ENCODE measurements around the gene SLC16A10. TPM values are rescaled to one million over a fixed set of nuclear protein-coding genes. Genes with fewer than 3 reads are reported as not detected.

SLC16A10 gene
- total and polyA plus RNA-seq, 2 of the 13 experiments (the other 11 are each of a cell fraction or from before 2014, with no cell fraction given), result 8.2 to 20.1 TPM

DNA sequence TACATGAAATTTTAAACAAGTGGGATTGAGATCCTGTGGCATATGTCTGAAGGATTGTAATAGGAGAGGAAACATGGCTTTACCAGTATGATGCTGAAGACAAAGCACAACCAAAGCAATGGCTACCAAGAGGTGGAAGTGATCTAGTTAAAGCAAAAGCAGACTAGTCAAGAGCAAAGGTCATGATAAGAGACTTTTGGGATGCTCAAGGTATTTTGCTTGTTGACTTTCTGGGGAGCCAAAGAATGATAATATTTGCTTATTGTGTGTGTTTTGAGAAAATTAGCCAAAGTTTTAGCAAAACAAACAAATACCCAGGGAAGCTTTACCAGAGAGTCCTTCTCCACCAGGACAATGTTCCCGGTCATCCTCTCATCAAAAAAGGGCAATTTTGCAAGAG is 20.3 kb downstream of the SLC16A10 start (continued):
- TF ChIP-seq SP140L (CRISPR knock-in tag; IDR thresholded peaks at IDR 0.05; ENCODE audit: borderline replicate concordance) (no peak), YY1 (IDR thresholded peaks at IDR 0.05; ENCODE audit: insufficient read depth, insufficient replicate concordance, low read depth, low read length) (peak; percentile 24), ZFP90 (CRISPR knock-in tag; IDR thresholded peaks at IDR 0.05; ENCODE audit: borderline replicate concordance) (no peak), ADNP (CRISPR knock-in tag; IDR thresholded peaks at IDR 0.05) (no peak), PAWR (CRISPR knock-in tag; IDR thresholded peaks at IDR 0.05; ENCODE audit: borderline replicate concordance) (no peak), CBFB (CRISPR knock-in tag; IDR thresholded peaks at IDR 0.05) (0 out of 2 replicates have a peak, but pooled peaks have one; percentile 33), FOXM1 (CRISPR knock-in tag; IDR thresholded peaks at IDR 0.05) (no peak), GLI4 (CRISPR knock-in tag; IDR thresholded peaks at IDR 0.05; ENCODE audit: borderline replicate concordance) (no peak), RXRB (CRISPR knock-in tag; IDR thresholded peaks at IDR 0.05; ENCODE audit: borderline replicate concordance) (0 out of 2 replicates have a peak, but pooled peaks have one; percentile 24), HOXA5 (CRISPR knock-in tag; IDR thresholded peaks at IDR 0.05) (no peak), HMG20B (CRISPR knock-in tag; conservative IDR thresholded peaks at IDR 0.05) (0 out of 2 replicates have a peak, but pooled peaks have one; percentile 48), NR2F1 (CRISPR knock-in tag; IDR thresholded peaks at IDR 0.05) (peak in 1 of 2 experiments; percentile 53; a peak in 1 of 4 replicates)
- TF ChIP-seq, protein P1, sequence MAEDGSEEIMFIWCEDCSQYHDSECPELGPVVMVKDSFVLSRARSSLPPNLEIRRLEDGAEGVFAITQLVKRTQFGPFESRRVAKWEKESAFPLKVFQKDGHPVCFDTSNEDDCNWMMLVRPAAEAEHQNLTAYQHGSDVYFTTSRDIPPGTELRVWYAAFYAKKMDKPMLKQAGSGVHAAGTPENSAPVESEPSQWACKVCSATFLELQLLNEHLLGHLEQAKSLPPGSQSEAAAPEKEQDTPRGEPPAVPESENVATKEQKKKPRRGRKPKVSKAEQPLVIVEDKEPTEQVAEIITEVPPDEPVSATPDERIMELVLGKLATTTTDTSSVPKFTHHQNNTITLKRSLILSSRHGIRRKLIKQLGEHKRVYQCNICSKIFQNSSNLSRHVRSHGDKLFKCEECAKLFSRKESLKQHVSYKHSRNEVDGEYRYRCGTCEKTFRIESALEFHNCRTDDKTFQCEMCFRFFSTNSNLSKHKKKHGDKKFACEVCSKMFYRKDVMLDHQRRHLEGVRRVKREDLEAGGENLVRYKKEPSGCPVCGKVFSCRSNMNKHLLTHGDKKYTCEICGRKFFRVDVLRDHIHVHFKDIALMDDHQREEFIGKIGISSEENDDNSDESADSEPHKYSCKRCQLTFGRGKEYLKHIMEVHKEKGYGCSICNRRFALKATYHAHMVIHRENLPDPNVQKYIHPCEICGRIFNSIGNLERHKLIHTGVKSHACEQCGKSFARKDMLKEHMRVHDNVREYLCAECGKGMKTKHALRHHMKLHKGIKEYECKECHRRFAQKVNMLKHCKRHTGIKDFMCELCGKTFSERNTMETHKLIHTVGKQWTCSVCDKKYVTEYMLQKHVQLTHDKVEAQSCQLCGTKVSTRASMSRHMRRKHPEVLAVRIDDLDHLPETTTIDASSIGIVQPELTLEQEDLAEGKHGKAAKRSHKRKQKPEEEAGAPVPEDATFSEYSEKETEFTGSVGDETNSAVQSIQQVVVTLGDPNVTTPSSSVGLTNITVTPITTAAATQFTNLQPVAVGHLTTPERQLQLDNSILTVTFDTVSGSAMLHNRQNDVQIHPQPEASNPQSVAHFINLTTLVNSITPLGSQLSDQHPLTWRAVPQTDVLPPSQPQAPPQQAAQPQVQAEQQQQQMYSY (CRISPR knock-in tag; IDR thresholded peaks at IDR 0.05), result no peak
- TF ChIP-seq, protein P2, sequence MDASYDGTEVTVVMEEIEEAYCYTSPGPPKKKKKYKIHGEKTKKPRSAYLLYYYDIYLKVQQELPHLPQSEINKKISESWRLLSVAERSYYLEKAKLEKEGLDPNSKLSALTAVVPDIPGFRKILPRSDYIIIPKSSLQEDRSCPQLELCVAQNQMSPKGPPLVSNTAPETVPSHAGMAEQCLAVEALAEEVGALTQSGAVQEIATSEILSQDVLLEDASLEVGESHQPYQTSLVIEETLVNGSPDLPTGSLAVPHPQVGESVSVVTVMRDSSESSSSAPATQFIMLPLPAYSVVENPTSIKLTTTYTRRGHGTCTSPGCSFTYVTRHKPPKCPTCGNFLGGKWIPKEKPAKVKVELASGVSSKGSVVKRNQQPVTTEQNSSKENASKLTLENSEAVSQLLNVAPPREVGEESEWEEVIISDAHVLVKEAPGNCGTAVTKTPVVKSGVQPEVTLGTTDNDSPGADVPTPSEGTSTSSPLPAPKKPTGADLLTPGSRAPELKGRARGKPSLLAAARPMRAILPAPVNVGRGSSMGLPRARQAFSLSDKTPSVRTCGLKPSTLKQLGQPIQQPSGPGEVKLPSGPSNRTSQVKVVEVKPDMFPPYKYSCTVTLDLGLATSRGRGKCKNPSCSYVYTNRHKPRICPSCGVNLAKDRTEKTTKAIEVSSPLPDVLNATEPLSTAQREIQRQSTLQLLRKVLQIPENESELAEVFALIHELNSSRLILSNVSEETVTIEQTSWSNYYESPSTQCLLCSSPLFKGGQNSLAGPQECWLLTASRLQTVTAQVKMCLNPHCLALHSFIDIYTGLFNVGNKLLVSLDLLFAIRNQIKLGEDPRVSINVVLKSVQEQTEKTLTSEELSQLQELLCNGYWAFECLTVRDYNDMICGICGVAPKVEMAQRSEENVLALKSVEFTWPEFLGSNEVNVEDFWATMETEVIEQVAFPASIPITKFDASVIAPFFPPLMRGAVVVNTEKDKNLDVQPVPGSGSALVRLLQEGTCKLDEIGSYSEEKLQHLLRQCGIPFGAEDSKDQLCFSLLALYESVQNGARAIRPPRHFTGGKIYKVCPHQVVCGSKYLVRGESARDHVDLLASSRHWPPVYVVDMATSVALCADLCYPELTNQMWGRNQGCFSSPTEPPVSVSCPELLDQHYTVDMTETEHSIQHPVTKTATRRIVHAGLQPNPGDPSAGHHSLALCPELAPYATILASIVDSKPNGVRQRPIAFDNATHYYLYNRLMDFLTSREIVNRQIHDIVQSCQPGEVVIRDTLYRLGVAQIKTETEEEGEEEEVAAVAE (CRISPR knock-in tag; IDR thresholded peaks at IDR 0.05; ENCODE audit: borderline replicate concordance), result no peak
- TF ChIP-seq, protein P3, sequence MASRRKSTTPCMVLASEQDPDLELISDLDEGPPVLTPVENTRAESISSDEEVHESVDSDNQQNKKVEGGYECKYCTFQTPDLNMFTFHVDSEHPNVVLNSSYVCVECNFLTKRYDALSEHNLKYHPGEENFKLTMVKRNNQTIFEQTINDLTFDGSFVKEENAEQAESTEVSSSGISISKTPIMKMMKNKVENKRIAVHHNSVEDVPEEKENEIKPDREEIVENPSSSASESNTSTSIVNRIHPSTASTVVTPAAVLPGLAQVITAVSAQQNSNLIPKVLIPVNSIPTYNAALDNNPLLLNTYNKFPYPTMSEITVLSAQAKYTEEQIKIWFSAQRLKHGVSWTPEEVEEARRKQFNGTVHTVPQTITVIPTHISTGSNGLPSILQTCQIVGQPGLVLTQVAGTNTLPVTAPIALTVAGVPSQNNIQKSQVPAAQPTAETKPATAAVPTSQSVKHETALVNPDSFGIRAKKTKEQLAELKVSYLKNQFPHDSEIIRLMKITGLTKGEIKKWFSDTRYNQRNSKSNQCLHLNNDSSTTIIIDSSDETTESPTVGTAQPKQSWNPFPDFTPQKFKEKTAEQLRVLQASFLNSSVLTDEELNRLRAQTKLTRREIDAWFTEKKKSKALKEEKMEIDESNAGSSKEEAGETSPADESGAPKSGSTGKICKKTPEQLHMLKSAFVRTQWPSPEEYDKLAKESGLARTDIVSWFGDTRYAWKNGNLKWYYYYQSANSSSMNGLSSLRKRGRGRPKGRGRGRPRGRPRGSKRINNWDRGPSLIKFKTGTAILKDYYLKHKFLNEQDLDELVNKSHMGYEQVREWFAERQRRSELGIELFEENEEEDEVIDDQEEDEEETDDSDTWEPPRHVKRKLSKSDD (CRISPR knock-in tag; IDR thresholded peaks at IDR 0.05; ENCODE audit: low read depth), result no peak
- TF ChIP-seq, protein P4, sequence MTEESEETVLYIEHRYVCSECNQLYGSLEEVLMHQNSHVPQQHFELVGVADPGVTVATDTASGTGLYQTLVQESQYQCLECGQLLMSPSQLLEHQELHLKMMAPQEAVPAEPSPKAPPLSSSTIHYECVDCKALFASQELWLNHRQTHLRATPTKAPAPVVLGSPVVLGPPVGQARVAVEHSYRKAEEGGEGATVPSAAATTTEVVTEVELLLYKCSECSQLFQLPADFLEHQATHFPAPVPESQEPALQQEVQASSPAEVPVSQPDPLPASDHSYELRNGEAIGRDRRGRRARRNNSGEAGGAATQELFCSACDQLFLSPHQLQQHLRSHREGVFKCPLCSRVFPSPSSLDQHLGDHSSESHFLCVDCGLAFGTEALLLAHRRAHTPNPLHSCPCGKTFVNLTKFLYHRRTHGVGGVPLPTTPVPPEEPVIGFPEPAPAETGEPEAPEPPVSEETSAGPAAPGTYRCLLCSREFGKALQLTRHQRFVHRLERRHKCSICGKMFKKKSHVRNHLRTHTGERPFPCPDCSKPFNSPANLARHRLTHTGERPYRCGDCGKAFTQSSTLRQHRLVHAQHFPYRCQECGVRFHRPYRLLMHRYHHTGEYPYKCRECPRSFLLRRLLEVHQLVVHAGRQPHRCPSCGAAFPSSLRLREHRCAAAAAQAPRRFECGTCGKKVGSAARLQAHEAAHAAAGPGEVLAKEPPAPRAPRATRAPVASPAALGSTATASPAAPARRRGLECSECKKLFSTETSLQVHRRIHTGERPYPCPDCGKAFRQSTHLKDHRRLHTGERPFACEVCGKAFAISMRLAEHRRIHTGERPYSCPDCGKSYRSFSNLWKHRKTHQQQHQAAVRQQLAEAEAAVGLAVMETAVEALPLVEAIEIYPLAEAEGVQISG (CRISPR knock-in tag; IDR thresholded peaks at IDR 0.05), result no peak
